ENCODE results near the gene SUFU. TPM values are rescaled to one million over a fixed set of nuclear protein-coding genes. Genes with fewer than 3 reads are reported as not detected.

Gene SUFU
- total RNA-seq, 1 donor from 2014 or later, result 17.3 TPM

DNA sequence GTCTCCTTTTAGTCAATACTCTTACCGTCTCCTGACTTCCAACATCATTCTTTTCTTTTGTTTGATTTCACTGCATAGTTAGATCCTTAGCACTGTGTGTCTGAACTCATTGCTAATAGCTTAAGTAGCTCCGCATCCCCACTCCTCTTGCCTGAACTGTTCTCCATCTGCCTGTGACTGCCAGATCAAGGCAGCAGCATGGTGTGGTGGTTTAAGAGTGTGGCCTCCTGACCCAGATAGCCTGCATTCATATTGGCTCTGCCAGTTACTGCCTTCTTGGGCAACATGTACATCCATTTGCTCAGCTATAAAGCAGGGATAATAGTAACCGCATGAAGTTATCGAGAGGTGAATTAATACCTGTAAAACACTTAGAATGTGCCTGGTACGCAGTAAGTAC lies 50.8 kb downstream of the SUFU start:
- intact Hi-C loops (cut with DNase I), result no loop called here
- no peaks in the 10 kb centered on the region for H3K9me3 ChIP-seq
- peaks cover 4 to 9% of the 10 kb centered on the region in 2 donors for H3K36me3 ChIP-seq
- H3K4me1 ChIP-seq, result peaks cover 0 to 3% of the 10 kb centered on the region in 2 donors
- TF ChIP-seq, protein P1, sequence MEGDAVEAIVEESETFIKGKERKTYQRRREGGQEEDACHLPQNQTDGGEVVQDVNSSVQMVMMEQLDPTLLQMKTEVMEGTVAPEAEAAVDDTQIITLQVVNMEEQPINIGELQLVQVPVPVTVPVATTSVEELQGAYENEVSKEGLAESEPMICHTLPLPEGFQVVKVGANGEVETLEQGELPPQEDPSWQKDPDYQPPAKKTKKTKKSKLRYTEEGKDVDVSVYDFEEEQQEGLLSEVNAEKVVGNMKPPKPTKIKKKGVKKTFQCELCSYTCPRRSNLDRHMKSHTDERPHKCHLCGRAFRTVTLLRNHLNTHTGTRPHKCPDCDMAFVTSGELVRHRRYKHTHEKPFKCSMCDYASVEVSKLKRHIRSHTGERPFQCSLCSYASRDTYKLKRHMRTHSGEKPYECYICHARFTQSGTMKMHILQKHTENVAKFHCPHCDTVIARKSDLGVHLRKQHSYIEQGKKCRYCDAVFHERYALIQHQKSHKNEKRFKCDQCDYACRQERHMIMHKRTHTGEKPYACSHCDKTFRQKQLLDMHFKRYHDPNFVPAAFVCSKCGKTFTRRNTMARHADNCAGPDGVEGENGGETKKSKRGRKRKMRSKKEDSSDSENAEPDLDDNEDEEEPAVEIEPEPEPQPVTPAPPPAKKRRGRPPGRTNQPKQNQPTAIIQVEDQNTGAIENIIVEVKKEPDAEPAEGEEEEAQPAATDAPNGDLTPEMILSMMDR (IDR thresholded peaks at IDR 0.05), result no peak
- no peak overlapping the region for H3K27ac ChIP-seq
- no peak for DNase-seq (ENCODE audit: low spot score in 2 of 2)
- H3K27me3 ChIP-seq, result no peaks in the 10 kb centered on the region
- H3K4me3 ChIP-seq, result no peak overlapping the region

GRCh38 chr10:102555781-102556328 lies 52.1 kb downstream of the SUFU start:
- TF ChIP-seq, protein P1 (IDR thresholded peaks at IDR 0.05), result no peak
- Histone ChIP-seq H3K4me1 (peaks cover 0 to 3% of the 10 kb centered on the region in 2 donors), H3K4me3 (no peak overlapping the region), H3K9me3 (no peaks in the 10 kb centered on the region), H3K36me3 (peaks cover 4 to 6% of the 10 kb centered on the region in 2 donors), H3K27me3 (no peaks in the 10 kb centered on the region), H3K27ac (no peak overlapping the region)
- intact Hi-C loops (cut with DNase I), result no loop called here
- no peak for DNase-seq (ENCODE audit: low spot score in 2 of 2)

- no peak overlapping the region for H3K27ac ChIP-seq
- no peaks in the 10 kb centered on the region for H3K9me3 ChIP-seq
- no peak for DNase-seq (ENCODE audit: low spot score in 2 of 2)
- intact Hi-C loops (cut with DNase I), result no loop called here
- no peaks in the 10 kb centered on the region for H3K27me3 ChIP-seq
- no peak overlapping the region for H3K4me3 ChIP-seq
- peaks cover 0 to 3% of the 10 kb centered on the region in 2 donors for H3K4me1 ChIP-seq
- TF ChIP-seq, protein P1 (IDR thresholded peaks at IDR 0.05), result no peak
- H3K36me3 ChIP-seq, result no peaks in the 10 kb centered on the region
These were observed 53.8 kb downstream of the SUFU start for GRCh38 chr10:102557569-102557968.

DNA sequence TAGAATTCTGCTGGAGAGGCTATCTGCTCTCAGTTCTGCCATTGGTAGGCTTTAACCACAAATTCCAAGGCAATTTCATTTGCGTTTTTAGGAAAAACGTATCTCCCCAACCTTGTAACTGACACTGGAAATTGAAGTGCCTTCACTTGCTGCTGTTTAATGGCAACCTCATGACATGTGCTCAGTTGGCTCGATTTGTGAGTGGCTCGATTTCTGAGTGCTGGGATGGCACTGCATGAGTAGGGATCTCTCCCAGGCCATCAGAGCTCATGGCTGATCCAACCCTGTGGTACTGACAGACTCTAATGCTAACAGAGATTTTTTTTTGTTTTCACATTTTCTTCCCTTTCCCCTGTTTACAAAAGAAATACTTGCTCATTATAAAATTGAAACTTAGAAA lies 56.0 kb downstream of the SUFU start:
- Histone ChIP-seq H3K27ac (no peak overlapping the region), H3K9me3 (no peaks in the 10 kb centered on the region), H3K4me3 (no peak overlapping the region), H3K4me1 (peaks cover 0 to 3% of the 10 kb centered on the region in 2 donors), H3K27me3 (no peaks in the 10 kb centered on the region), H3K36me3 (no peaks in the 10 kb centered on the region)
- TF ChIP-seq, protein P1 (IDR thresholded peaks at IDR 0.05), result no peak
- intact Hi-C loops (cut with DNase I), result no loop called here
- no peak for DNase-seq (ENCODE audit: low spot score in 2 of 2)

GRCh38 chr10:102564209-102564834 lies 60.5 kb downstream of the SUFU start:
- Histone ChIP-seq H3K36me3 (no peaks in the 10 kb centered on the region), H3K4me1 (no peaks in the 10 kb centered on the region), H3K9me3 (no peaks in the 10 kb centered on the region), H3K27me3 (no peaks in the 10 kb centered on the region), H3K27ac (no peak overlapping the region), H3K4me3 (no peak overlapping the region)
- TF ChIP-seq, protein P1 (IDR thresholded peaks at IDR 0.05), result no peak
- intact Hi-C loops (cut with DNase I), result no loop called here
- no peak for DNase-seq (ENCODE audit: low spot score in 2 of 2)

All from ascending aorta (tissue), 2 donors.